SK-MEL-5 (cell line): ENCODE results near the gene RBM34. TPM values are rescaled to one million over a fixed set of nuclear protein-coding genes. Genes with fewer than 3 reads are reported as not detected.
A peak's percentile ranks its signal among the peaks of the same experiment; 100 is the strongest.
"Not testable (repeated sequence)": the region's sequence is repeated elsewhere in the genome, so short reads cannot be mapped to it uniquely, and the experiment has no call there.

Experiments used
- DNase-seq: peaks from one replicate; pipeline ENCODE4 v3.0.0-alpha.2; 2016; ENCODE audit warnings: low read depth, low spot score
- in situ Hi-C: cut with HindIII; loops from 2 replicates; pipeline ENCODE4 v1.10.0; 2016; ENCODE audit warnings: low sequenced_read_pairs, high pct_unique_total_duplicates, low pct_unique_long_range_greater_than_20kb
- polyA plus RNA-seq, 2 experiments: library from polyadenylated mRNA; depleted of rRNA; stranded (reverse); fragments of >200 nt; gene quantifications; 2 replicates each; pipeline ENCODE4 v1.2.3, GENCODE V29; 2015
- total RNA-seq: library from RNA; depleted of rRNA; stranded (reverse); fragments of >200 nt; shearing (Covaris generic); gene quantifications from 2 replicates; pipeline ENCODE4 v1.2.3, GENCODE V29; 2014; rRNA removed

Gene RBM34
- total RNA-seq, result 61.8 and 65.4 TPM in 2 replicates
- polyA plus RNA-seq (2015; cell fraction: cytosol; rRNA removed), result 37.5 and 46.3 TPM in 2 replicates
- polyA plus RNA-seq (2015; cell fraction: nucleus; rRNA removed), result 50.5 and 64.2 TPM in 2 replicates

DNA sequence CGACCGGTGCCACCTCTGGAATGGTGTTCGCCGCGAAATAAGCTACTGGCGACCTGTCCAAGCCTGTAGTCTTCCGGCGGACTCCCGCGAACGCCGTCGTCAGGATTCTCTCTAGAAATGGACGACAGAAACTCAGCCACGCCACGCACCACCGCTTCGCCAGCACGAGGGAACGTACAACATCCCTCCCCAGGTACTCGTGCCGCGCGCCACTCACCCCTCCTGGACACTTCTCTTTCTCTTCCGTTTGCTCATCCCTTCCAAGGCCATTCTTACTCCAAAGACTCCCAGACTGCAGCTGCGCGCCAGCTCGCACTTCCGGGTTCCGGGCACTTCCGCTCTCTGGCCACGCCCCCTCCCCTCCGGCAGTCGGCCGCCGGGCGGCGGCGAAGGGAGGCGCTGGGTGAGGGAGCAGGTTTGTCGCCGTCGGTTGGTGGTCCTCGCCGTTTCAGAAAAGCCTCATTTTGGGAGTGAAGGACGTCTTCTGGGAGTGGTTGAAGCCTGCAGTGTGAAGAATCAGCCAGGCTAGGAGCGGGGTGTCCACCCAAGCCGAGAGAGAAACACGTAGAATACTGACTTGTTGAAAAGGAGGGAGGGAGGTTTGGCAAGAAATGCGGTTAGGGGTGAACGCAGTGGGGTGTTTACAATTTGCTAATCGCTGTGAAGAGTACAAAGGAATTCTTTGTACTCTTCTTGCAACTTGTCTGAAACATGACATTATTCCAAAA, at the start of gene RBM34:
RBM34 (minus strand) TSS at position 294 of the 728 bp plus-strand sequence; CDS start at position 270, 24 bp downstream.
- DNase-seq, result peak; percentile 88
- in situ Hi-C loops, result no loop called here

DNA sequence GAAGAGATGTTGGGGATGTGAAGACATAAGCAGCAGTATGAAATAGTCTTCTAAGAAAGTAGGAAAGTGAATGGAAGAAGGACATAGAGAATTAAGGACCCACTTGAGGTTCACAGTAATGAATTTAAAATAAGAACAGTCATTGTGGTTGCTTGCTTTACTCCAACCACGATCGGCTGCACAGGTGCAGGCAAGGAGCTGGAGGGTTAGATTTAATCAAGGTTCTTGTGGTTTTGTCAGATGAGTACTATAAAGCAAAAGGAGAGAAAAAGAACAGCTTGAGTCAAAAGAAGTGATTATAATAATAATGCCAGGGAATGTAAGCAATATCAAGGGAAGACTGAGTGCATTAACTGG, 46.1 kb upstream of the RBM34 start:
- DNase-seq, result no peak

GRCh38 chr1:235206533-235207208, 45.6 kb upstream of the RBM34 start:
- in situ Hi-C loops, result no loop called here

More for the DNA sequence above, 46.1 kb upstream of the RBM34 start:
- in situ Hi-C loops, result no loop called here

GRCh38 chr1:235205687-235206086, 44.6 kb upstream of the RBM34 start:
- in situ Hi-C loops, result no loop called here
- no peak for DNase-seq

More at GRCh38 chr1:235206533-235207208, 45.6 kb upstream of the RBM34 start:
- no peak for DNase-seq

- DNase-seq, result no peak
- in situ Hi-C loops, result no loop called here
Observed at GRCh38 chr1:235203428-235203827, 42.4 kb upstream of the RBM34 start.

GRCh38 chr1:235202447-235202846, 41.4 kb upstream of the RBM34 start:
- DNase-seq, in situ Hi-C loops: not testable (repeated sequence)

- peak; percentile 74 for DNase-seq
- in situ Hi-C loops, result no loop called here
Observed at GRCh38 chr1:235199441-235199840, 38.4 kb upstream of the RBM34 start.

DNA sequence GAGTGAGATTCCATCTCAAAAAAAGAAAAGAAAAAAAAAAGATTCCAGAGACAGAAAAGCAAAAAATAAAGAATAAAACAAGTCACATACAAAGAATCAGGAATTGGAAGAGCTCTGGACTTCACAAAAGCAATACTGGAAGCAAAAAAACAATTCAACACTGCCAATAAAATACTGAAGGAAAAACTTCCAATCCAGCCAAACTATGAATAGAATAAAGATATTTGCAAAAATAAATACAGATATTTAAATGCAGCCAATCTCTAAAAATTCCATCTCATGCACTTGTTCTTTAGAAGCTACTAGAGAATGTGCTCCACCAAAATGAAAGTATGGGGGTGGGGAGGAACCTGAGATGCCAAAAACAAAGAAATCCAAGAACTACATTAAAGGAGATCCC, 29.4 kb upstream of the RBM34 start:
- no peak for DNase-seq
- in situ Hi-C loops, result no loop called here

DNA sequence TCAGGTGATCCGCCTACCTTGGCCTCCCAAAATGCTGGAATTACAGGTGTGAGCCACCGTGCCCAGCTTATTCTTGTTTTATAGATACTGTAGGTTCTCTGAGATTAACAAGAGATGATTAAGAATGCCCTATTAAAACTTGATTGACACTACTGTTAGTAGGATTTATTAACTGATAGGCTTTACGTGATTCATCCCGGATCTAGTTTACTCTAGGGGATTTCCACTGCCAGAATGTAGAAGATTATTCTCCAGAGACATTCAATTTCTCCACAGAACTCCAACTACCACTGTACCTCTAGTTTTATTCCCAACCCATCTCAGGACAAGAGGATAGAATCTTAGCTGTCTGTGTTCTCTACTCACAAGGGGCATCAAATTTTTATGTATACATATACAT, 26.3 kb upstream of the RBM34 start:
- no peak for DNase-seq
- in situ Hi-C loops, result no loop called here

DNA sequence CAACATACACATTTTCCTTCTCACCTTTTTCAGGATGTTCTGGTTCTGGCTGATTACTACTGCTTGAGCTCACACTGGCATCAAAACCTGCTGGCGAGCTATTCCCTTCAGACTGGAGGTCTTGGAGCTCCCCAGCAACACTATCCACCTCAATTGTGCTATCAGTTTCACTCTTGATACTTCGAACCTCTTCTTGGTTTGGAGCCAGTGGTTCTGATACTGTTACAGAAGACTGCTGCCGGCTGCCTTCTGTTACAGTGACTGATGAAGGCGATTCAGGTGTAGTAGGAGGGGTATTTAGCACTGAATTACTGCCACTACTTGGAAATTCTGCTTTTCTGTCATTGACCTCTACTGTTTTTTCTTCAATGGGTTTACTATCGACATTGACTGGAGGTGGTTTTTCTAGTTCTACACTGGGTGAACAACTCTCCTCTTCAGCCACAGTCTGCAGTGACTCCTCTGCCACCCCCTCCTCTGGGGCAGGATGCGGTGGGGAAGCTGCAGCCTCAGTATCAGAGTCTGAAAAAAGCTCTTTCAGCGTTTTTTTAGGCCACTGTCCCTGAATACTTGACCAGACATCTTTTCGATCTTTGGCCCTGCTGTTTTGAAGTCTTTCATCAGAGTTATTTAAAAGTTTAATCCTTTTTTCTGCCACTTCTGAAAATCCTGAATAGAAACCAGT, 20.7 kb upstream of the RBM34 start:
- in situ Hi-C loops, result no loop called here
- no peak for DNase-seq

DNA sequence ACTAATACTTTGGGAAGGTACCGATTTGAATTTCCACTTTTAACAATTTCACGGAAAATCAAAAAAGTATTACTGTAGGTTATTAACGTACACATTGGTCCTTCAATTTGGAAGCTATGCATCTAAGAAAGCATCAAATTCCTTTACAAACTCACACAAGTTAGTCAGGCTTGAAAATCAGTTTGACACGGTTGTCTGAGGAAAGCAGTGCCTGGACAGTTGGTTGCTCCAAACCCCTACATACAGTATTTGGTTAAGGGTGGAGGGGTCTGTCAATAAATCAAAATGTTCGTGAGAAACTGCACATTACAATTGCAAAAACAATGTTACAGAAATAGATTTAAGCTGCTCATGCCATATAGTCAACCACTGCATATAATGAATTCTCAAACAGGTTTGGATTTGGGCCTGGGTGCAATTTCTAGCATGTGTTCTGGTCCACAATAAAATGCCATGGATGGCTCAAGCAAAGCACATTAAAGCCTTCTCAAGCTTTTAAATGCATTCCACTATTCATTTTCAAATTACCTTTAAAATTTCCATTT, 19.9 kb upstream of the RBM34 start:
- no peak for DNase-seq
- in situ Hi-C loops, result no loop called here

- in situ Hi-C loops, result no loop called here
- no peak for DNase-seq
Observed at GRCh38 chr1:235176486-235176885, 15.4 kb upstream of the RBM34 start.

GRCh38 chr1:235169986-235170385, 8.9 kb upstream of the RBM34 start:
- DNase-seq, result no peak
- in situ Hi-C loops, result no loop called here

- DNase-seq, result no peak
- in situ Hi-C loops, result no loop called here
Observed at GRCh38 chr1:235168375-235168774, 7.3 kb upstream of the RBM34 start.

GRCh38 chr1:235161685-235162327, 756 bp upstream of the RBM34 start:
- no peak for DNase-seq

DNA sequence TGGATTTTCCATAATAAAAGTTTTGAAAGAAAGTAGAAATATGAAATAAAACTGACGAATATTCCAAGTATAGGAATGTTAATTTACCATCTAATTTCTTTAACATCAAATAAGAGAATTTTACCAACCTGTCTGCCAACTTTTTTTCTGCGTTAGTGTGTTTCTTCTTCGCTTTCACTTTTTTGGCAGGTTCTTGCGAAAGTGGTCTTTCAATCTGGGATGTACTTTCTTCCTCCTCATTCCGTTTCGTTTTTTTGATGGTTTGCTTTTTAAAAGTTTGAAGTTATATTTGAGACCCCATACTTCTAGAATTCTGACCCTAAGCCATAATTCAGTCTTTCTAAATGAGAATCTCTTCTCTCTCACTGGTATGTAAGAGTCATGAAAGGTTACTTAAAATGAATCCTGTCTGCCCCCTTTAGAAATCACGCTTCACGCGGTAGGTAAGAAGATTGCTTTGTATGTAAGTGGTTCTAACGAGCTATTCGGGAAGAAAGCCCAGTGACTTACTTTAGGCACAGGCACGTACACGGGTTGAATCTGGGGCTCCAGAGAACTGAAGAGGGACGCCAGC, 580 bp downstream of the RBM34 start:
- in situ Hi-C loops, result no loop called here

More at GRCh38 chr1:235161685-235162327, 756 bp upstream of the RBM34 start:
- in situ Hi-C loops, result no loop called here

GRCh38 chr1:235159930-235160329, 1.1 kb downstream of the RBM34 start:
- DNase-seq, result not testable (repeated sequence)

More for the DNA sequence above, 580 bp downstream of the RBM34 start:
- peak; percentile 46 for DNase-seq

More at GRCh38 chr1:235159930-235160329, 1.1 kb downstream of the RBM34 start:
- in situ Hi-C loops, result not testable (repeated sequence)
